Stimulated activated CD4-positive, alpha-beta T cell treated with anti-CD3 and anti-CD28 coated beads, Interleukin-2, amount 100 ng/mL, for 24 hours (primary cell): Measurements from ENCODE around the gene DGKQ.

Experiments used
- DNase-seq, 2 donors: peaks; one replicate each; pipeline ENCODE4 v3.0.0-alpha.2; 2020

DGKQ gene

GRCh38 chr4:973431-974397 lies at the start of gene DGKQ:
DGKQ (minus strand) TSS chr4:973569; CDS start chr4:973482, 87 bp downstream.
- DNase-seq, result peak; percentile 87 to 88

DNA sequence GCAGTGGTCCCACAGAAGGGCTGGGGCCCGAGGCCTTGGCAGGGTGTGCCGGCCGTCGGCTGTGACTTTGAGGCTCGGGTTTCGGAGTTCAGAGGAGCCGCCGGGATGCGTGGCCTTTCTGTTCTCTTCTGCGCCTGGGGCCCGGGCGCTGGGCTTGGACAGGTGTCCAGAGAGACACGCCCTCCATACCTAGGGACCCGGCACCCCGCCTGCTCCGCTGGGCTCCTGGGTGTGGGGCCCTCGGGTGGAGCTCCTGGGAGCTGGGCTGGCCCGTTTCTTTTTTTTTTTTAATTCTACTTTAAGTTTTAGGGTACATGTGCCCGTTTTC lies 49.3 kb upstream of the DGKQ start:
- no peak for DNase-seq

GRCh38 chr4:1022051-1022738 lies 48.8 kb upstream of the DGKQ start:
- no peak for DNase-seq

GRCh38 chr4:1021386-1022050 lies 48.1 kb upstream of the DGKQ start:
- no peak for DNase-seq

GRCh38 chr4:1019729-1020470 lies 46.5 kb upstream of the DGKQ start:
- no peak for DNase-seq

GRCh38 chr4:1019320-1019719 lies 46.0 kb upstream of the DGKQ start:
- DNase-seq, result no peak

DNA sequence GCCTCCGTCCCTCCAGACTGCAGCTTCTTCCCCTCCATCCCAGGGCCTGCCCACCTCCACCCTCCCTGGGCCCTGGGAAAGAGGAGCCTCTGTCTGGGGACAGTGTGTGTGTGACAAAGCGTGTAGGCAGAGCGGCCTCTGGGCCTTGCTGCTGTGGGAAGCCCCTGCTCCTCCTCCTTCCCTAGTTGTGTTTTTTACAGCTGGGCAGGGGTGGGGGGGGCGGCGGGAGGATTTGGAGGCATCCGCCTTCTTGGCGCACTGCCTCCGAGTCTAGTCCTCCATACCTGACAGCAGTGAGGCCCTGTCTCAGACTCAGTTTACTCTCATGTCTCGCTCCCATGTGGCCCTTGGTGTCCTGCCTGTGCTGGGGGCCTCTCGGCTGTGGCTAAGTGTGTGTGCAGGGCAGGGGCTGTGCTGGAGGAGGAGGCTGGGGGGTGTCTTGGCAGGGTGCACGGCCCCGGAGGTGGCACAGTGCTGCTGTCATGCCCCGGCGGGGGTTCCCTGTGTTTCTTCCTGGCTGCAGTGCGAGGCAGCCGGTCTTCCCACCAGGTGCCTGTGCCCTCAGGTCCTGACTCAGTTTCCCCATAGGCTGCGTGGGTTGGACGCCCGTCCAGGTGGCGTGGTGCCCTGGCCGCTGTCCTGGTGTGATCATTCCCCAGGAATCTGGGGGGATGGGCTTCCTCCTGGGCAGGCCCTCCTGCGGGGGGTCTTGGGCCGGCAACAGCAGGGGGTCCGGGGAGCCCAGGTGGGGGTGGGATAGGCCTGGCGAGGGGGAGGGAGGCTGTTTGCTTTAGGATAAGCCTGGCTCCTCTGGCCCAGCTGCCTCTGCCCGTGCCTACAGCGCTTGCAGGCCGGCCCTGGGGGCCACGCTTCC lies 45.0 kb upstream of the DGKQ start:
- DNase-seq, result no peak

DNA sequence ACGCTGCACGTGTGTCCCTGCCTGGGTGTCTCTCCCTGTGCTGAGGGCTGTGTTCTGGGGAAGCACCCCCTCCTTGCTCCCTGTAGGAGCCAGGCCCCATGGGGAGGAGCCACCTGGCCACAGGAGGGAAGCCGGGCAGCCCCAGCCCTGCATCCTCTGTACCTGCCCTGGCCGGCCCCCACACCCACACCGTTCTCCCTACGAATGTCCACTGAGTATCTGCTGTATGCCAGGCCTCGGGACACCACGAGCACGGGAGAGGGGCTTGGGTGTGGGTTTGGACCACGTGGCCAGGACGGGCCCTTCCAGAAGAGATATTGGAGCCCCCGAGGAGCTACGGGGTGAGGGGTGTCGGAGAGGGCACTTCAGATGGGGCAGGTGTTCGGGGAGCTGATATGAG lies 44.3 kb upstream of the DGKQ start:
- no peak for DNase-seq

GRCh38 chr4:1017211-1017610 lies 43.8 kb upstream of the DGKQ start:
- no peak for DNase-seq

DNA sequence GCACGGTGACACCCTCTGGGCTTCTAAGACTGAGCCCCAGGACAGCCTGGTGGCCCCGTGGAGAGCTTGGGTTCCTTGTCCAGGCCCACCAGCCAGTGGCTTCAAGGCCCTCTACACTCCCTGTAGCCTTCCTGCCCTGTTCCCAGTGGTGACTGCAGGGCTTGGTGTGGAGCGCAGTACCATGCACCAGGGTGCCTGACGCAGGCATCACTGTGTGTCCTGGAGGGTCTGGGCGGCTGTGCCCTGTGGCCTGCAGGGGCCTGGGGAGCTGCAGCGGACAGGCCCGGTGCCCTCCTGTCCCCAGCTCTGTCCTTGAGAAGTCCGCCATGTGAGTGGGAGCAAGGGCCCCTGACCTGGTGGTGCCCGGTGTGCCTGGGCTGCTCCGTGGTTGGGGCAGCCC lies 42.4 kb upstream of the DGKQ start:
- DNase-seq, result no peak

GRCh38 chr4:1015179-1015578 lies 41.8 kb upstream of the DGKQ start:
- DNase-seq, result no peak

- DNase-seq, result no peak
These were observed 41.2 kb upstream of the DGKQ start for GRCh38 chr4:1014291-1015167.

GRCh38 chr4:1013225-1014073 lies 40.1 kb upstream of the DGKQ start:
- DNase-seq, result no peak

GRCh38 chr4:1012034-1012739 lies 38.8 kb upstream of the DGKQ start:
- peak; percentile 42 to 44 for DNase-seq

- DNase-seq, result no peak
These were observed 38.3 kb upstream of the DGKQ start for GRCh38 chr4:1011666-1012033.

- DNase-seq, result peak; percentile 92 to 97
These were observed 37.8 kb upstream of the DGKQ start, which contains the start of gene FGFRL1 for GRCh38 chr4:1011022-1011665. FGFRL1 (plus strand) TSS chr4:1011626; CDS start chr4:1012486, 860 bp downstream.

- peak; percentile 72 to 73 for DNase-seq
These were observed 37.1 kb upstream of the DGKQ start for GRCh38 chr4:1010395-1011021.
